Neuronal stem cell (in vitro differentiated cells): ENCODE data around the gene ZFP1.

Experiments used
- DNase-seq: peaks from one replicate; pipeline ENCODE4 v3.0.0-alpha.2; 2013; ENCODE audit warnings: low spot score
- H2AFZ ChIP-seq: one replicate; pipeline ENCODE4 v1.6.1; 2013; ENCODE audit warnings: mild to moderate bottlenecking, low read length, inconsistent platforms
- H2AK5ac ChIP-seq: 2 replicates; pipeline ENCODE4 v1.6.1; 2013; ENCODE audit warnings: low read depth, mild to moderate bottlenecking, inconsistent platforms, low read length, moderate library complexity, mixed read lengths
- H2BK120ac ChIP-seq: 2 replicates; pipeline ENCODE4 v1.6.1; 2013; ENCODE audit warnings: low read depth, mild to moderate bottlenecking, inconsistent platforms, low read length, moderate library complexity, mixed read lengths
- H2BK12ac ChIP-seq: one replicate; pipeline ENCODE4 v1.6.1; 2013; ENCODE audit warnings: low read length, inconsistent platforms
- H2BK15ac ChIP-seq: 2 replicates; pipeline ENCODE4 v1.6.1; 2013; ENCODE audit warnings: mild to moderate bottlenecking, low read length, inconsistent platforms, mixed read lengths
- H2BK5ac ChIP-seq: one replicate; pipeline ENCODE4 v1.6.1; 2013; ENCODE audit warnings: inconsistent platforms, mild to moderate bottlenecking, low read length, moderate library complexity
- H3K14ac ChIP-seq: one replicate; pipeline ENCODE4 v1.6.1; 2013; ENCODE audit warnings: low read length, inconsistent platforms
- H3K18ac ChIP-seq: 2 replicates; pipeline ENCODE4 v1.6.1; 2013; ENCODE audit warnings: low read length, inconsistent platforms
- H3K23ac ChIP-seq: 2 replicates; pipeline ENCODE4 v1.6.1; 2013; ENCODE audit warnings: low read depth, mild to moderate bottlenecking, mixed read lengths, low read length, inconsistent platforms; ENCODE audit not compliant: poor library complexity
- H3K27ac ChIP-seq: replicated peaks from 3 replicates; pipeline ENCODE4 v1.5.1; 2013; ENCODE audit warnings: low read length, inconsistent platforms
- H3K27me3 ChIP-seq, 3 experiments: 2 replicates each; pipeline ENCODE4 v1.6.1; 2013; ENCODE audit warnings: low read length in 3 of 3, mild to moderate bottlenecking in 2 of 3, inconsistent platforms in 1 of 3, low read depth in 1 of 3, mixed read lengths in 1 of 3, moderate library complexity in 1 of 3; ENCODE audit not compliant: control insufficient read depth in 3 of 3, insufficient read depth in 3 of 3
- H3K36me3 ChIP-seq, 2 donors: replicated peaks in 1 of 2; 2 replicates each; pipeline ENCODE4 v1.6.1; 2013; ENCODE audit warnings: low read length in 2 of 2; ENCODE audit not compliant: control insufficient read depth in 2 of 2, insufficient read depth in 2 of 2
- H3K4ac ChIP-seq: 2 replicates; pipeline ENCODE4 v1.6.1; 2013; ENCODE audit warnings: inconsistent platforms, mild to moderate bottlenecking, low read length, moderate library complexity
- H3K4me1 ChIP-seq, 2 donors: 1 replicate in 1 of 2; 2 replicates in 1 of 2; pipeline ENCODE4 v1.6.1; 2013; ENCODE audit warnings: low read length in 2 of 2, low read depth in 1 of 2; ENCODE audit not compliant: control insufficient read depth in 2 of 2, insufficient read depth in 1 of 2
- H3K4me2 ChIP-seq: one replicate; pipeline ENCODE4 v1.6.1; 2013; ENCODE audit warnings: mild to moderate bottlenecking, low read length, inconsistent platforms; ENCODE audit not compliant: insufficient read depth, poor library complexity, severe bottlenecking
- H3K4me3 ChIP-seq, 2 donors: 2 replicates each; pipeline ENCODE4 v1.5.1; 2013; ENCODE audit warnings: low read length in 2 of 2, mild to moderate bottlenecking in 2 of 2, inconsistent platforms in 1 of 2, moderate library complexity in 1 of 2
- H3K79me1 ChIP-seq: one replicate; pipeline ENCODE4 v1.6.1; 2013; ENCODE audit warnings: low read depth, mild to moderate bottlenecking, inconsistent platforms, low read length, moderate library complexity
- H3K9ac ChIP-seq: one replicate; pipeline ENCODE4 v1.6.1; 2013; ENCODE audit warnings: mild to moderate bottlenecking, low read depth, low read length, inconsistent platforms; ENCODE audit not compliant: poor library complexity
- H3K9me3 ChIP-seq, 2 donors: replicated peaks in 1 of 2; 2 replicates each; pipeline versions ENCODE3 to v1.6.1; 2013; ENCODE audit warnings: low read length in 2 of 2, mild to moderate bottlenecking in 2 of 2, inconsistent platforms in 1 of 2, low read depth in 1 of 2, mixed read lengths in 1 of 2, moderate library complexity in 1 of 2; ENCODE audit not compliant: control insufficient read depth in 2 of 2, insufficient read depth in 1 of 2
- H4K8ac ChIP-seq: one replicate; pipeline ENCODE4 v1.6.1; 2013; ENCODE audit warnings: low read depth, mild to moderate bottlenecking, inconsistent platforms, low read length, moderate library complexity
- H4K91ac ChIP-seq: one replicate; pipeline ENCODE4 v1.6.1; 2013; ENCODE audit warnings: low read length, low read depth, mild to moderate bottlenecking, inconsistent platforms; ENCODE audit not compliant: poor library complexity
- WGBS, 2 donors: extraction: QIAGEN DNeasy Blood & Tissue Kit; methylation state at CpG; one replicate each; pipeline ENCODE4 v1.1.7; 2013; ENCODE audit warnings: missing lambda C conversion rate in 2 of 2, mixed read lengths in 1 of 2; ENCODE audit not compliant: insufficient read length in 2 of 2, insufficient replicate concordance in 1 of 2; ENCODE audit errors: extremely low coverage in 2 of 2; 5-methylcytosine and 5-hydroxymethylcytosine counted together

ZFP1 gene

DNA sequence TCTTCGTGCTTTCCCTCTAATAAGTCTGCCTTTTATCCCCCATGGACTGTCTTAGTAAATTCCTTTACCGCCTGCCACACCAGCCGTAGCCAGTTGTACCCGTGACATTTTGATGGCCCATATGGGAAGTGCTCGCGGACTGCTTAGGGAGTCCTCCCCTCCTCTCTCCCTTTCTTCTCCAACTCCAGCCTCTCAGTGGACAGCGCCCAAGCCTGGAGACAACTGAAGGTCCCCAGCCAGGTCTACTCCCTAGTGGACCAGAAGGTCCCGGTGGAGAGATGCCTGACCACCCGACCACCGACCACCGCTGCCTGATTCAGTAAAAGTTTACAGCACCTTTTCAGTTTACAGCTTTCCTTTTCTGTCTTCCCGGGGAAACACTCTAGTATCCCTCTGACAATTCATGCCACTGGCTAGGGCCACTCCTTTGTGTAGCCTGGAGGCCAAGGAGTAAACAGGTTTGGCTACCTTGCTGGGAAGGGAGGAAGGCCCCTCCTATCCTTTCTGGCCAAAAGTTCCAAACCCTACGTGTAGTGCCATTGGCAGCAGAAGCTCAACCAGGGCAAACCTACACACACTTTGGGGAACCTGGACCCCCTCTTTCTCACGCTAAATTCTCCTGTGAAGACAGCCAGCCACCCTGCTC is 40.6 kb downstream of the ZFP1 start:
- no peak for DNase-seq
- H3K4ac ChIP-seq: no peak overlapping the region
- H3K23ac ChIP-seq: no peak overlapping the region
- no peak overlapping the region for H3K4me2 ChIP-seq
- H3K14ac ChIP-seq: no peak overlapping the region
- peaks cover 0 to 4% (median 0%) of the 10 kb centered on the region in 3 experiments for H3K27me3 ChIP-seq
- H3K79me1 ChIP-seq: no peaks in the 10 kb centered on the region
- H4K91ac ChIP-seq: no peak overlapping the region
- no peak overlapping the region for H2AK5ac ChIP-seq
- H3K4me1 ChIP-seq: no peaks in the 10 kb centered on the region
- no peak overlapping the region for H2BK15ac ChIP-seq
- no peak overlapping the region for H3K27ac ChIP-seq
- no peak overlapping the region for H3K18ac ChIP-seq
- H2BK12ac ChIP-seq: no peak overlapping the region
- no peak overlapping the region for H3K4me3 ChIP-seq
- H2BK120ac ChIP-seq: no peak overlapping the region
- no peak overlapping the region for H2BK5ac ChIP-seq
- WGBS, 2 donors: no CpG with 5 or more reads among the region's 14 CpGs
- peaks cover 0 to 2% of the 10 kb centered on the region in 2 donors for H3K9me3 ChIP-seq
- no peak overlapping the region for H4K8ac ChIP-seq
- no peaks in the 10 kb centered on the region for H3K36me3 ChIP-seq
- no peak overlapping the region for H2AFZ ChIP-seq
- H3K9ac ChIP-seq: no peak overlapping the region

DNA sequence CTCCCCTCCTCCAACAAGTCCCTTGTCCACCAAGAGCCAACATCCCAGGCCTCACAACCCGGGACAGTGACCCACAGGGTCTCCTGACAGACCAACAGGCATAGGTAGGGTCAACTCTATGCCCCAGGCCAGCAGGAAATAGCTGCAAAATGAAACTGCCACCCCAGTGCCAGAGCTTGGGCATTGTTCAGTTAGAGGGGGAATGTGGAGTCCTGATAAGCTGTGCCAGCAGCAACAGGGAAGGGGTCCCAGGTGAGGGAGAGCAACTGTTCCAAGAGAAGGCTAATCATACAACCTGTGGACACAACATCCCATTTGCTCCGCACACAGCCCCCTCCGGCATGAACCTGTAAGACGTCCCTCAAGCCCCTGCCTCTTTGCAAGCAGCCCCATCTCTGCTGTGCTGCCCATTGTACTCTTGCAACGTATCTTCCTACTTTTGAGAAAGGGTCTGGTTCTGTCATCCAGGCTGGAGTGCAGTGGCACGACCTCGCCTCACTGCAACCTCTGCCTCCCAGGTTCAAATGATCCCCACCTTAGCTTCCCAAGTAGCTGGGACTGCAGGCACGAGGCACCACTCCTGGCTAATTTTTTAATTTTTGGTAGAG is 41.4 kb downstream of the ZFP1 start:
- Histone ChIP-seq H3K18ac (no peak overlapping the region), H3K27me3 (peaks cover 0 to 4% (median 0%) of the 10 kb centered on the region in 3 experiments), H2BK12ac (no peak overlapping the region)

DNA sequence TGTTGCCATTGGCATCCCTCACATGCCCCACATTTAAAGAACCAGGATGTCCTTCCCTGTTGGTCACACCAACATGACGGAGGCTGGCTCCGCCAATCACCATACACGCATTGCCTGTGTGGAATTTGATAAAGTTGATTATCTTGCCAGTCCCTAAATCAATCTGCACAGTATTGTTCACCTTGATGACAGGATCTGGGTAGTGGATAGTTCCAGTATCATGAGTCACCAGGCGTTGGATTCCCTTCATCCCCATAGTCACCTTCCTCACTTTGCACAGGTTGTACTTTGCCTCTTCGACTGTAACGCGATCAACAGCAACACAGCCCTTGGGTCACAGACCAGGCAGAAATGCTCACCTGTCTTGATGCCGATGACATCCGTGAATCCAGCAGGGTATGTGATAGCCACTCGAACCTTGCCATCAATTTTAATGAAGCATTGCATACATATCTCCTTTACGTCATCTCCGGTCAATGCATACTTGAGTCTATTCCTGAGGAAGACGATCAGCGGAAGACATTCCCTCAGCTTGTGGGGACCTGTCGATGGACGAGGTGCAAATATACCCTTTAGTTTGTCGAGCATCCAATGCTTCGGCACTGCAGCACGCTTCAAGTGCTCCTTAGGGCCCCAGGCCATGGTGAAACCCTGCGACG is 44.4 kb downstream of the ZFP1 start:
- Histone ChIP-seq H3K4ac (no peak overlapping the region), H3K79me1 (no peaks in the 10 kb centered on the region), H3K27me3 (peaks cover 0 to 6% (median 0%) of the 10 kb centered on the region in 3 experiments), H3K27ac (no peak overlapping the region), H3K36me3 (no peaks in the 10 kb centered on the region), H3K9ac (no peak overlapping the region), H2AFZ (no peak overlapping the region), H2BK5ac (no peak overlapping the region), H3K9me3 (peaks cover 0 to 5% of the 10 kb centered on the region in 2 donors), H3K4me3 (no peak overlapping the region), H3K4me1 (no peaks in the 10 kb centered on the region), H2BK120ac (no peak overlapping the region), H3K14ac (no peak overlapping the region), H4K91ac (no peak overlapping the region), H3K18ac (no peak overlapping the region), H2BK15ac (no peak overlapping the region), H3K4me2 (no peak overlapping the region), H2BK12ac (no peak overlapping the region), H3K23ac (no peak overlapping the region), H2AK5ac (no peak overlapping the region), H4K8ac (no peak overlapping the region)
- WGBS, 2 donors: no CpG with 5 or more reads among the region's 21 CpGs
- no peak for DNase-seq

More for the DNA sequence above, 41.4 kb downstream of the ZFP1 start:
- H3K9me3 ChIP-seq: peaks cover 0 to 2% of the 10 kb centered on the region in 2 donors
- no peak overlapping the region for H2BK120ac ChIP-seq
- H2AK5ac ChIP-seq: no peak overlapping the region
- no peak overlapping the region for H4K91ac ChIP-seq
- no peak overlapping the region for H3K14ac ChIP-seq
- no peak overlapping the region for H2BK15ac ChIP-seq
- no peak overlapping the region for H2BK5ac ChIP-seq
- peak overlapping the region; percentile 37 for H3K23ac ChIP-seq
- no peaks in the 10 kb centered on the region for H3K4me1 ChIP-seq
- H2AFZ ChIP-seq: no peak overlapping the region
- DNase-seq: no peak
- H3K9ac ChIP-seq: no peak overlapping the region
- no peaks in the 10 kb centered on the region for H3K36me3 ChIP-seq
- no peak overlapping the region for H3K4me3 ChIP-seq
- H4K8ac ChIP-seq: peak overlapping the region; percentile 23
- no peak overlapping the region for H3K4me2 ChIP-seq
- no peak overlapping the region for H3K4ac ChIP-seq
- WGBS, 2 donors: no CpG with 5 or more reads among the region's 8 CpGs
- no peaks in the 10 kb centered on the region for H3K79me1 ChIP-seq
- H3K27ac ChIP-seq: no peak overlapping the region

DNA sequence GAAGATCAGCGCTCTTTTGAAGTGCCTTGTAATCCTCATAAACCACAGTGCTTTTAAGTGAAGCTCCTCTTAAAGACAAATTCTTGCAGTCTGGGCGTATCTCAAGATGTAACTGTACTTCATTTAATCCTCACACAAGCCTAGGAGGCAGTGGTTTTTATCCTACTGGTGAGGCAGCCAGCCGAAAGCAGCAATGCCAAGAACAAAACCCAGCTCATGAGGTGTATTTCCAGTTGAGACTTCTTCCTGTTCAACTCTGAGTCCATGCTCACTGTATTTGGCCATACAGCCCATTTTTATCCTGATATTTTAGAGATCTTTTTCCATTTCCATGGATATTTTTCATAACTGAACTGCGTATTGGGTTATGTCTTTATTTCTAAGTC is 44.9 kb downstream of the ZFP1 start:
- H3K27me3 ChIP-seq: peaks cover 0 to 6% (median 0%) of the 10 kb centered on the region in 3 experiments
- no peak overlapping the region for H3K4ac ChIP-seq
- no peak overlapping the region for H3K14ac ChIP-seq
- no peak overlapping the region for H2AK5ac ChIP-seq
- no peak overlapping the region for H2BK15ac ChIP-seq
- no peak overlapping the region for H2AFZ ChIP-seq
- no peak overlapping the region for H3K9ac ChIP-seq
- H3K79me1 ChIP-seq: no peaks in the 10 kb centered on the region
- no peak overlapping the region for H3K23ac ChIP-seq
- no peak overlapping the region for H2BK12ac ChIP-seq
- no peak overlapping the region for H2BK120ac ChIP-seq
- no peak overlapping the region for H2BK5ac ChIP-seq
- peaks cover 0 to 5% of the 10 kb centered on the region in 2 donors for H3K9me3 ChIP-seq
- no peaks in the 10 kb centered on the region for H3K36me3 ChIP-seq
- no peaks in the 10 kb centered on the region for H3K4me1 ChIP-seq
- H3K18ac ChIP-seq: no peak overlapping the region
- no CpG with 5 or more reads among the region's 4 CpGs for WGBS, 2 donors
- H3K27ac ChIP-seq: no peak overlapping the region
- no peak overlapping the region for H4K91ac ChIP-seq
- no peak overlapping the region for H3K4me3 ChIP-seq
- no peak overlapping the region for H4K8ac ChIP-seq
- no peak overlapping the region for H3K4me2 ChIP-seq
- DNase-seq: no peak
